ELR (cell line): ENCODE results near the gene AKT2.

ENCODE experiments used
- DNase-seq: peaks from one replicate; pipeline ENCODE4 v3.0.0-alpha.2; 2015; ENCODE audit warnings: low read depth

Gene AKT2

GRCh38 chr19:40252395-40252794 lies 32.8 kb downstream of the AKT2 start:
- no peak for DNase-seq

GRCh38 chr19:40251991-40252390 lies 33.2 kb downstream of the AKT2 start:
- no peak for DNase-seq

GRCh38 chr19:40251244-40251643 lies 33.9 kb downstream of the AKT2 start:
- DNase-seq = no peak

GRCh38 chr19:40249781-40250180 lies 35.4 kb downstream of the AKT2 start:
- no peak for DNase-seq

- DNase-seq = no peak
These were observed 35.9 kb downstream of the AKT2 start for GRCh38 chr19:40249201-40249600.

- no peak for DNase-seq
These were observed 37.3 kb downstream of the AKT2 start for GRCh38 chr19:40247735-40248262.

GRCh38 chr19:40247178-40247577 lies 38.0 kb downstream of the AKT2 start:
- DNase-seq = no peak

GRCh38 chr19:40246292-40247073 lies 38.7 kb downstream of the AKT2 start:
- no peak for DNase-seq

- no peak for DNase-seq
These were observed 39.5 kb downstream of the AKT2 start for GRCh38 chr19:40245506-40246128.

- no peak for DNase-seq
These were observed 40.4 kb downstream of the AKT2 start for GRCh38 chr19:40244579-40245317.

- no peak for DNase-seq
These were observed 42.0 kb downstream of the AKT2 start for GRCh38 chr19:40243181-40243580.

GRCh38 chr19:40242480-40242879 lies 42.7 kb downstream of the AKT2 start:
- DNase-seq = no peak

GRCh38 chr19:40241809-40242384 lies 43.2 kb downstream of the AKT2 start:
- no peak for DNase-seq

- no peak for DNase-seq
These were observed 43.9 kb downstream of the AKT2 start for GRCh38 chr19:40241125-40241808.

GRCh38 chr19:40240332-40240731 lies 44.8 kb downstream of the AKT2 start:
- no peak for DNase-seq

GRCh38 chr19:40239415-40240226 lies 45.5 kb downstream of the AKT2 start:
- no peak for DNase-seq

GRCh38 chr19:40238775-40239174 lies 46.4 kb downstream of the AKT2 start:
- DNase-seq = no peak

- no peak for DNase-seq
These were observed 47.4 kb downstream of the AKT2 start for GRCh38 chr19:40237791-40238190.

- no peak for DNase-seq
These were observed 48.8 kb downstream of the AKT2 start for GRCh38 chr19:40236366-40236765.

GRCh38 chr19:40236026-40236355 lies 49.2 kb downstream of the AKT2 start:
- no peak for DNase-seq
